Endothelial cell of umbilical vein (primary cell): ENCODE results near the gene BNIP5. TPM values are rescaled to one million over a fixed set of nuclear protein-coding genes. Genes with fewer than 3 reads are reported as not detected.

Experiments
- BruUV-seq: library from RNA; stranded (reverse); fragments of 400-500 nt; replicated peaks from 2 replicates; lab custom pipeline; 2021; lab: Mats Ljungman, UMichigan
- CTCF ChIA-PET: fragments of 300-600, 350-600 bp; sonication (Branson Sonifier 250); formaldehyde crosslinking; loops from one replicate; lab custom pipeline; 2021; ENCODE audit warnings: antibody characterized with exemption, inconsistent platforms; lab: Charles Lee
- POLR2A ChIA-PET: fragments of 300-600, 350-600 bp; sonication (Branson Sonifier 250); formaldehyde crosslinking; loops from one replicate; lab custom pipeline; 2021; ENCODE audit warnings: antibody characterized with exemption, inconsistent platforms; lab: Charles Lee
- DNase-seq: peaks from one replicate; pipeline ENCODE4 v3.0.0-alpha.2; 2011; ENCODE audit warnings: low read depth, low spot score
- FAIRE-seq: peaks from 2 replicates; lab custom pipeline; 2011; peaks lifted over from hg19 to GRCh38; lab: Jason Lieb, UNC
- H2AFZ ChIP-seq: 2 replicates; pipeline ENCODE4 v1.6.0; 2012; ENCODE audit warnings: low read depth, low read length, control low read depth, inconsistent platforms
- H3K27ac ChIP-seq: 2 replicates; pipeline ENCODE4 v1.5.1; 2011; ENCODE audit warnings: low read depth, mild to moderate bottlenecking, control low read depth, low read length, moderate library complexity; ENCODE audit not compliant: insufficient read depth
- H3K27me3 ChIP-seq, 2 experiments: 2 replicates each; pipeline versions ENCODE4 v1.6.0 to v1.6.1; 2011; ENCODE audit warnings: low read length in 2 of 2, mixed read lengths in 1 of 2; ENCODE audit not compliant: control insufficient read depth in 2 of 2, insufficient read depth in 2 of 2
- H3K36me3 ChIP-seq, 2 experiments: 2 replicates in 1 of 2; 3 replicates in 1 of 2; pipeline ENCODE4 v1.5.1; 2011; ENCODE audit warnings: low read length in 2 of 2, mild to moderate bottlenecking in 1 of 2, moderate library complexity in 1 of 2; ENCODE audit not compliant: control insufficient read depth in 2 of 2, insufficient read depth in 2 of 2; ENCODE audit errors: extremely low read depth in 1 of 2
- H3K4me1 ChIP-seq: 3 replicates; pipeline ENCODE4 v1.5.1; 2011; ENCODE audit warnings: mild to moderate bottlenecking, low read length; ENCODE audit not compliant: control insufficient read depth, insufficient read depth; ENCODE audit errors: extremely low read depth
- H3K4me2 ChIP-seq: 2 replicates; pipeline ENCODE4 v1.6.1; 2011; ENCODE audit warnings: low read length, control low read depth, mixed read lengths; ENCODE audit not compliant: insufficient read depth
- H3K4me3 ChIP-seq, 3 experiments: fragments of 200-600 bp in 1 of 3; sonication (generic), shearing (Covaris generic) in 1 of 3; replicated peaks in 1 of 3; 2 replicates each; pipeline ENCODE4 v1.5.1; 2011 to 2016; ENCODE audit warnings: control low read depth in 3 of 3, low read length in 3 of 3, mild to moderate bottlenecking in 2 of 3, inconsistent platforms in 1 of 3, low read depth in 1 of 3, moderate library complexity in 1 of 3; ENCODE audit not compliant: insufficient read depth in 1 of 3
- H3K79me2 ChIP-seq: 2 replicates; pipeline ENCODE4 v1.6.0; 2012; ENCODE audit warnings: low read length, inconsistent platforms; ENCODE audit not compliant: control insufficient read depth, insufficient read depth
- H3K9ac ChIP-seq: replicated peaks from 2 replicates; pipeline ENCODE3; 2011; ENCODE audit warnings: low read length, control low read depth; ENCODE audit not compliant: insufficient read depth; ENCODE audit errors: extremely low read depth
- H3K9me1 ChIP-seq: replicated peaks from 3 replicates; pipeline ENCODE4 v1.6.0; 2011; ENCODE audit warnings: mild to moderate bottlenecking, low read length; ENCODE audit not compliant: control insufficient read depth, insufficient read depth; ENCODE audit errors: extremely low read depth
- H3K9me3 ChIP-seq: replicated peaks from 2 replicates; pipeline ENCODE4 v1.5.1; 2012; ENCODE audit warnings: low read length, inconsistent platforms; ENCODE audit not compliant: control insufficient read depth, insufficient read depth
- H4K20me1 ChIP-seq: replicated peaks from 2 replicates; pipeline ENCODE3; 2011; ENCODE audit warnings: mild to moderate bottlenecking, low read length; ENCODE audit not compliant: control insufficient read depth, insufficient read depth; ENCODE audit errors: extremely low read depth
- EZH2 ChIP-seq: IDR thresholded peaks from 2 replicates; pipeline ENCODE4 v1.6.1; 2012; ENCODE audit warnings: borderline replicate concordance, low read depth, mild to moderate bottlenecking, moderate library complexity, low read length, inconsistent platforms; ENCODE audit not compliant: severe bottlenecking
- FOS ChIP-seq: IDR thresholded peaks from 2 replicates; pipeline ENCODE4 v1.6.1; 2011; ENCODE audit warnings: mild to moderate bottlenecking, low read length, moderate library complexity, borderline replicate concordance; ENCODE audit not compliant: insufficient read depth
- GATA2 ChIP-seq: IDR thresholded peaks from 2 replicates; pipeline ENCODE4 v1.7.0; 2011; ENCODE audit warnings: low read depth, mild to moderate bottlenecking, moderate library complexity, mixed read lengths, low read length; ENCODE audit not compliant: insufficient read length, insufficient read depth
- JUN ChIP-seq: IDR thresholded peaks from 2 replicates; pipeline ENCODE4 v1.6.1; 2011; ENCODE audit warnings: borderline replicate concordance, low read depth; ENCODE audit not compliant: insufficient read length, insufficient read depth
- MYC ChIP-seq: IDR thresholded peaks from one replicate; pipeline ENCODE4 v1.6.1; 2011; ENCODE audit warnings: mild to moderate bottlenecking, low read depth, low read length
- POLR2A ChIP-seq: IDR thresholded peaks from 2 replicates; pipeline ENCODE4 v1.6.1; 2012; ENCODE audit warnings: low read depth, mild to moderate bottlenecking, control low read depth, low read length
- POLR2AphosphoS5 ChIP-seq: IDR thresholded peaks from 2 replicates; pipeline ENCODE4 v1.6.1; 2012; ENCODE audit warnings: low read depth, mild to moderate bottlenecking, control low read depth, low read length, moderate library complexity; ENCODE audit not compliant: insufficient read depth
- dilution Hi-C: fragments of 300-500 bp; cut with MboI; formaldehyde crosslinking; loops from one replicate; pipeline ENCODE4 v1.15.0; 2019; ENCODE audit warnings: low sequenced_read_pairs; ENCODE audit not compliant: extremely low pct_ligation_motif_present
- intact Hi-C: fragments of 100-400 bp; cut with micrococcal nuclease; formaldehyde crosslinking; loops from one replicate; pipeline ENCODE4 v1.10.0; 2022
- polyA plus RNA-seq, 4 experiments: library from polyadenylated mRNA; depleted of rRNA in 3 of 4; stranded (reverse) in 3 of 4; unstranded in 1 of 4; fragments of >200 nt; gene quantifications; 2 replicates each; pipeline versions ENCODE4 v1.2.1 to v1.2.3, GENCODE V29; 2011 to 2012; ENCODE audit warnings: missing spikeins in 1 of 4
- total RNA-seq: library from RNA; stranded (reverse); gene quantifications from 2 replicates; pipeline ENCODE4 v1.2.3, GENCODE V29; 2021
- TF ChIP-seq, protein P1 (sequence below), 2 donors: IDR thresholded peaks; 1 replicate in 1 of 2; 2 replicates in 1 of 2; pipeline ENCODE4 v1.5.1; 2011; ENCODE audit warnings: low read length in 2 of 2, mild to moderate bottlenecking in 2 of 2, moderate library complexity in 2 of 2, control low read depth in 1 of 2, inconsistent platforms in 1 of 2, low read depth in 1 of 2; ENCODE audit not compliant: insufficient read depth in 1 of 2; ENCODE audit errors: extremely low read depth in 1 of 2
- TF ChIP-seq, protein P2 (sequence below): IDR thresholded peaks from 2 replicates; pipeline ENCODE4 v1.6.1; 2011; ENCODE audit not compliant: insufficient read depth, insufficient read length

The BNIP5 gene
- total and polyA plus RNA-seq, 2 donors (not counting 3 experiments of a cell fraction or from before 2014, with no cell fraction given): not detected

DNA sequence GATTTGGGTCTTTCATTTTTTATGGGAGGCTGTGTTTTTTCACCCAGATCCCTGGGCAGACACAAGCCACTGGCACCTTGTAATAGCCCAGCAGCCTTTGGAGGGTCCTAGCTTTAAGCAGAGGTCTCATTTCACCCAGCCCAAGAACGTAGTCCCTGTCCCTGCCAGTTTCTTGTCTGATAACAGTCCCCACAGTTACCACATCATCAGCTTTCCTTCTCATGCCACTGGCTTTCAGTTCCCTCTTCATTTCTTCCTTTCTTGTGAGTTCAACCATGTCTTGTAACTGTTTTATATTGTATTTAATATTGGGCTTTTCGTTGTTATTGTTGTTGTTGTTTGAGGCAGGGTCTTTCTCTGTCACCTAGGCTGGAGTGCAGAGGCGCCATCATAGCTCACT lies 56.2 kb downstream of the BNIP5 start:
- dilution Hi-C loops (no loop called here), intact Hi-C loops (no loop called here)
- no peaks in the 10 kb centered on the region for H3K9me3 ChIP-seq
- no peak overlapping the region for H3K27ac ChIP-seq
- CTCF ChIA-PET: interaction anchor here (0.6 to 3.6 kb wide), 4 partner anchors 9 to 60 kb away, joined by 3 to 23 read pairs (median 5); no protein-coding TSS in a partner anchor
- BruUV-seq: no TSS peak
- H3K36me3 ChIP-seq: no peaks in the 10 kb centered on the region
- no peak overlapping the region for H3K9ac ChIP-seq
- no peaks in the 10 kb centered on the region for H4K20me1 ChIP-seq
- H3K4me1 ChIP-seq: no peaks in the 10 kb centered on the region
- no peak overlapping the region for H3K4me3 ChIP-seq
- H2AFZ ChIP-seq: no peak overlapping the region
- TF ChIP-seq JUN (no peak), FOS (no peak), POLR2A (no peak), GATA2 (no peak), EZH2 (no peak), POLR2AphosphoS5 (no peak), MYC (no peak)
- TF ChIP-seq, protein P1, sequence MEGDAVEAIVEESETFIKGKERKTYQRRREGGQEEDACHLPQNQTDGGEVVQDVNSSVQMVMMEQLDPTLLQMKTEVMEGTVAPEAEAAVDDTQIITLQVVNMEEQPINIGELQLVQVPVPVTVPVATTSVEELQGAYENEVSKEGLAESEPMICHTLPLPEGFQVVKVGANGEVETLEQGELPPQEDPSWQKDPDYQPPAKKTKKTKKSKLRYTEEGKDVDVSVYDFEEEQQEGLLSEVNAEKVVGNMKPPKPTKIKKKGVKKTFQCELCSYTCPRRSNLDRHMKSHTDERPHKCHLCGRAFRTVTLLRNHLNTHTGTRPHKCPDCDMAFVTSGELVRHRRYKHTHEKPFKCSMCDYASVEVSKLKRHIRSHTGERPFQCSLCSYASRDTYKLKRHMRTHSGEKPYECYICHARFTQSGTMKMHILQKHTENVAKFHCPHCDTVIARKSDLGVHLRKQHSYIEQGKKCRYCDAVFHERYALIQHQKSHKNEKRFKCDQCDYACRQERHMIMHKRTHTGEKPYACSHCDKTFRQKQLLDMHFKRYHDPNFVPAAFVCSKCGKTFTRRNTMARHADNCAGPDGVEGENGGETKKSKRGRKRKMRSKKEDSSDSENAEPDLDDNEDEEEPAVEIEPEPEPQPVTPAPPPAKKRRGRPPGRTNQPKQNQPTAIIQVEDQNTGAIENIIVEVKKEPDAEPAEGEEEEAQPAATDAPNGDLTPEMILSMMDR (IDR thresholded peaks at IDR 0.05; ENCODE audit: extremely low read depth in 1 of 2, insufficient read depth in 1 of 2, low read depth in 1 of 2, low read length in 2 of 2): no peak
- TF ChIP-seq, protein P2, sequence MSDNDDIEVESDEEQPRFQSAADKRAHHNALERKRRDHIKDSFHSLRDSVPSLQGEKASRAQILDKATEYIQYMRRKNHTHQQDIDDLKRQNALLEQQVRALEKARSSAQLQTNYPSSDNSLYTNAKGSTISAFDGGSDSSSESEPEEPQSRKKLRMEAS: no peak
- FAIRE-seq (no peak), DNase-seq (no peak)
- POLR2A ChIA-PET: no interaction called here
- H3K9me1 ChIP-seq: no peaks in the 10 kb centered on the region
- H3K4me2 ChIP-seq: no peak overlapping the region
- peaks cover 51 to 53% of the 10 kb centered on the region in 2 experiments for H3K27me3 ChIP-seq
- no peaks in the 10 kb centered on the region for H3K79me2 ChIP-seq
